Fibroblast of skin of back (primary cell): ENCODE data around the gene CCR4. TPM values are rescaled to one million over a fixed set of nuclear protein-coding genes. Genes with fewer than 3 reads are reported as not detected.
"Not testable (repeated sequence)": the region's sequence is repeated elsewhere in the genome, so short reads cannot be mapped to it uniquely, and the experiment has no call there.

ENCODE experiments used
- DNase-seq: peaks from one replicate; pipeline ENCODE4 v3.0.0-alpha.2; 2013
- polyA plus RNA-seq, 2 experiments: library from polyadenylated mRNA; unstranded; fragments of 120-200 nt; gene quantifications; one replicate each; pipeline ENCODE4 v1.2.1, GENCODE V29; 2013; ENCODE audit not compliant: insufficient read length in 2 of 2

CCR4 gene
- not detected for polyA plus RNA-seq (2013, experiment 1 of 2; ENCODE audit: insufficient read length)
- polyA plus RNA-seq (2013, experiment 2 of 2; ENCODE audit: insufficient read length), result not detected

DNA sequence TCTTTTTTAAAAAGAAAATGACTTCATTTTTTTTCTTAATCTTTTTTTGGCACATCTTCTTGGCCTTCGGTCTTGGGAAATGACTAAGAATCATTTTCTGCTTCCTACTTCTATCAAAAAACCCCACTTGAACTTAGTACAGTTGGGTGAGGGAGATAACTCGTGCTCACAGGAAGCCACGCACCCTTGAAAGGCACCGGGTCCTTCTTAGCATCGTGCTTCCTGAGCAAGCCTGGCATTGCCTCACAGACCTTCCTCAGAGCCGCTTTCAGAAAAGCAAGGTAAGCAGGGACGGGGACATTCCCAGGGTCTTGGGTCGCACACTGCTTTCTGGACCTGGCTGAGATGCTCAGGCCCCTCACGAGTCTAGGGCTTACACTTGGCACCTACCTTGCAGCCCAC, at the start of gene CCR4:
TSS of gene CCR4 (plus strand) at position 235 of the 402 bp plus-strand sequence. CDS start 1,779 bp downstream, outside the sequence.
- no peak for DNase-seq

GRCh38 chr3:32902887-32903371, 48.5 kb upstream of the CCR4 start:
- not testable (repeated sequence) for DNase-seq

- DNase-seq, result no peak
Measured at GRCh38 chr3:32903953-32904352, 47.5 kb upstream of the CCR4 start.

GRCh38 chr3:32909999-32910398, 41.4 kb upstream of the CCR4 start:
- no peak for DNase-seq

GRCh38 chr3:32910954-32911353, 40.5 kb upstream of the CCR4 start:
- no peak for DNase-seq

DNA sequence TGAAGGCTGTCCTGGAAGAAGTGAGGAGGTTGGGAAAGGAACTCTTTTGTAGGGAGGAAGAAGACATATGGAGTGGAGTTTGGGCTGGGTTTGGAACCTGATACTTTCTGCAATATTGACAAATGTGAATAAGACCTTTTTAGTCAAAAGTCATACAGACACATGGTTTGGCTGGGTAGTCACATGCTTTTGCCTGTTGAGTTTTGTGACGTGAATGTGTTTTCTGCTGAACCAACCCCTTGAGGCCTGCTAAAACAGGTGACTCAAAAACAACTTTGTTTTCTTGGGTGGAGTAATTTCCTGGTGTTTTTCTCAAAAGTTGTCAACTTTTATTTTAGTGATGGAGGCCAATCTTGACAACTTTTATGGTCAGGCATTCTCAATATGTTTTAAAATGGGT, 39.4 kb upstream of the CCR4 start:
- no peak for DNase-seq

DNA sequence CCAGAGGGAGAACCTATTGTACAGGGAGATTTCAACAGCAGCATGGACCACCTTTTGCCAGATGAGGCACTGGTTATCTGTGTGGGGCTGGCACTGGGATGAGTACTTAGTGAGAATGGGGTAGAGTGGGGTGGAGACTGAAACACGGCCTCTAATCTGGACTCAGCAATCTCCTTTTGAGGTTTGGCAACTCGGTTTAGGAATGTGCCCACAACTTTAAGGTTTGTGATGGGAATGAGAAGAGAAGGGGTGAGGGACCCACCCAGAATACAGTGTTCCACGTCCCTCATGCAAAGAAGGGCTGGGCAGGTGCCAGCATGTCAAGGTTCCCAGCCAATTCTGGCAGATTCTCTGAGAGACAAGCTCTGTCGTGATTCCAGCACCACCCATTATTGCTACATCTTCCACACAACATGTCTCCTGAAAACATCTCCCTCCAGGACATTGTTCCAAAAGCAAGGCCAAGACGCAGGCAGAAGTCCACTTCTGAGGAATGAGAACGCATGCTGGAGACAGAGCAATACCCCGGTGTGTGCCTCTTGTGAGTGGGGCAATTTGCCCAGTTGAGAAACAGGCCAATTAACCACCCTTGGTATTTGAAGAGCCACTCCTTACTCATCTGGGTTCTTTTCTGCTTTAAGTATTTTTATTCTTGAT, 37.5 kb upstream of the CCR4 start:
- peak; percentile 3 for DNase-seq

- DNase-seq, result no peak
Measured at GRCh38 chr3:32919920-32920319, 31.5 kb upstream of the CCR4 start.

DNA sequence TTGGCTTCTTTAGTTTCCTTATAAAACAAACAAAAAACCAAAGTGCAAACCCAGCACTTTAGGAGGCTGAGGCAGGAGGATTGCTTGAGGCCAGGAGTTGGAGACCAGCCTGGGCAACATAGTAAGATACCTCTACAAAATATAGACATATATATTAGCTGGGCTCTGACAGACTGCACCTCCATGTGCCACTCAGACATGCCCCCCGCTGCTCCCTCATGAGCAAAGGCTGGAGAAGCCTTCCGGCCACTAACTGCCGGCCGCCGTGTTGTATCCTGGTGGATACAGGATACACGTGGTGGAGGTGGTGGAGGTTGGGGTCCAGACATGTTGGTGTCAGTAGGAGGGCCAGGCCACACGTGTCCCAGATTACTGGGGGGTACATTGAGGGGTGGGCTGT, 29.4 kb upstream of the CCR4 start:
- no peak for DNase-seq

- no peak for DNase-seq
Measured at GRCh38 chr3:32930161-32930560, 21.3 kb upstream of the CCR4 start.

GRCh38 chr3:32931273-32931672, 20.2 kb upstream of the CCR4 start:
- DNase-seq, result not testable (repeated sequence)

GRCh38 chr3:32934150-32934742, 17.2 kb upstream of the CCR4 start:
- peak; percentile 11 for DNase-seq

- DNase-seq, result peak; percentile 15
Measured at GRCh38 chr3:32937331-32937730, 14.1 kb upstream of the CCR4 start.

DNA sequence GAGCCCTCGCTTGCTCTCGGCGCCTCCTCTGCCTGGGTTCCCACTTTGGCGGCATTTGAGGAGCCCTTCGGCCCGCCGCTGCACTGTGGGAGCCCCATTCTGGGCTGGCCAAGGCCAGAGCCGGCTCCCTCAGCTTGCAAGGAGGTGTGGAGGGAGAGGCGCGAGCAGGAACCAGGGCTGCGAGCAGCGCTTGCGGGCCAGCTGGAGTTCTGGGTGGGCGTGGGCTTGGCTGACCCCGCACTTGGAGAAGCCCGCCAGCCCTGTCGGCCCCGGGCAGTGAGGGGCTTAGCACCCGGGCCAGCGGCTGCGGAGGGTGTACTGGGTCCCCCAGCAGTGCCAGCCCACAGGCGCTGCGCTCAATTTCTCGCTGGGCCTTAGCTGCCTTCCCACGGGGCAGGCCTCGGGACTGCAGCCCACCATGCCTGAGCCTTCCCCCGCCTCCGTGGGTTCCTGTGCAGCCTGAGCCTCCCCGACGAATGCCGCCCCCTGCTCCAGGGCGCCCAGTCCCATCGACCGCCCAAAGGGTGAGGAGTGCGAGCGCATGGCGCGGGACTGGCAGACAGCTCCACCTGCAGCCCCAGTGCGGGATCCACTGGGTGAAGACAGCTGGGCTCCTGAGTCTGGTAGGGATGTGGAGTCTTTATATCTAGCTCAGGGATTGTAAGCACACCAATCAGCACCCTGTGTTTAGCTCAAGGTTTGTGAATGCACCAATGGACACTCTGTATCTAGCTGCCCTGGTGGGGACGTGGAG, 11.7 kb upstream of the CCR4 start:
- not testable (repeated sequence) for DNase-seq

GRCh38 chr3:32940726-32941125, 10.7 kb upstream of the CCR4 start:
- no peak for DNase-seq

- peak; percentile 30 for DNase-seq
Measured at GRCh38 chr3:32945136-32945535, 6.3 kb upstream of the CCR4 start.

DNA sequence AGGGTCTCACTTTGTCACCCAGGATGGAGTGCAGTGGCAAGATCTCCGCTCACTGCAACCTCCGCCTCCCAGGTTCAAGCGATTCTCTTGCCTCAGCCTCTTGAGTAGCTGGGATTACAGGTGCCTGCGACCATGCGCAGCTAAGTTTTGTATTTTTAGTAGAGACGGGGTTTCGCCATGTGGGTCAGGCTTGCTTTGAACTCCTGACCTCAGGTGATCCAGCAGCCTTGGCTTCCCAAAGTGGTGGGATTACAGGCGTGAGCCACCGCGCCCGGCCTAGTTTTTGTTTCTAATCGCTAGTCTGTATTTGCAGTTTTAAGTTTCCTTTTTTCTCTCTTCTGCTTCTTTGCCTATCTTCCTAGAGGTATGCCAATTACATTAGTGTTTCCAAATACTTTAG, 5.8 kb upstream of the CCR4 start:
- DNase-seq, result not testable (repeated sequence)

DNA sequence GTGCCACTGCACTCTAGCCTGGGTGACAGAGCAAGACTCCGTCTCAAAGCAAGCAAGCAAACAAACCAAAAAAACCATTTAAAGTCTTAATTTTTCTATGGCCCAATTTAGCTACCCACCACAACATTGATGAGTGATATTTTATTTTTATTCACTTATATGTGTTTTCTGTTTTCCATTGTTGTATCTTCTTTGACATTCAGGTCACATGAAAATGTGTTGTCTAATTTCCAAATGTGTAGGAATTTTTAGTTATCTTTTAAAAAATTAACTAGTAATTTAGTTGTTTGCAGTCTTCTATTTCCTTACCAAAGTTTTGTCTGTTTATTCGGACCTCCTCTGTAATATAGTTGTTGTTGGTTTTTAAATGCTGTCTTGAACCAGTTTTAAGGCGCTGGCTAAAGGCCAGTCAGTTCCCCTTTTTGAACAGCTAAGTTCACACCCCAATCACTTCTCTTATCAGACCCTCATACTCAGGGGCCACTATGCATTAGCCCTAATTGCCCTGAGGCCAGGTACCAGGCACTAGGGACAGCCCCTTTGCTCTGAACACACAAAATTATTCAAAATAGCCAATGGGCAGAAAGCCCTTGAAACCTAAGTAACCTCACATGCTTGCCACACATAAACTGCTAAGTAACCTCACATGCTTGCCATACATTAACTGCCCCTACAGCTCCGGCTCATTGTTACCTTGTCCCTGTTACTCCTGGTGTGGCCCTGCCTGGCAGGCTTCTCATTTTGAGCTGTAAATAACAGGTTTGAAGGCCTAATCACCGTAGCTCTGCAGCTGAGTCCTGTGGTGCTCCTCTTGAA, 4.3 kb upstream of the CCR4 start:
- DNase-seq, result no peak

GRCh38 chr3:32947789-32948238, 3.6 kb upstream of the CCR4 start:
- peak; percentile 74 for DNase-seq

DNA sequence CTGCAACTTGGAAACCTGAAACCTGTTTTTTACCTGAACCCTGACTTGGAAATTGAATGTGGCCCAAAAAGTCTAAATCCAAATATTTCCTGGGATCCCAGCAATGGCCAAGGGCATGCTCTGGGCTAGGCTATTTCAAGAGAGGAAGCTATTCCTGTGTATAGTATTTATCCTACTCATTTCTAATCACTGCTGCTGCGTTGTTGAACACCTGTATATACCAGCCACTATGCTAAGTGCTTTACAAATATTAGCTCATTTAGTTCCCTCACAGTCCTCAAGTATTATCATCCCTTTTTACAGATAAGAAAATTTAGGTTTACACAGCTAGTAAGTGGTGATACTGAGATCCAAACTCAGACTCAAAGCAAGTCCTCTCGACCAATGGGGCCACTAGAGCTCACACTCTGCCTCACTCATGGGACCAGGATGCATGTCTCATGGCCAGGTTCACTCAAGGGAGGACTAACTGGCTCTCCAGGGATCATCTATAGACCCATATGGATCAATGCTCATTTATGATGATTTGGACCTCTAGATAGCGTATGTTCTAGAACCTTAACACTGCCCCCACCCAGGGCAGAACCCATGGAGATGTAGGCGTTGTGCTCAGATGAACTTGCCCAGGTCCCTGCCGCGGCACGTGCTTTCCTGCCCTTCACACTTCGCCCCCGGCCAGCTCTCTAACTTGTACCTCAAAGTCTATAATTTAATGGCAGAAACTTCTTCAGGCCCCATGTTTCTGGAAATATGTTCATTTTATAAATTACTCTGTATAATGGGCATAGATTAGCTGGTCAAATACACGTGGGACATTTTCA, 2.6 kb upstream of the CCR4 start:
- DNase-seq, result no peak

GRCh38 chr3:32950516-32950915, 928 bp upstream of the CCR4 start:
- DNase-seq, result no peak
